Transverse colon (tissue), 4 donors: ENCODE measurements around the gene IGFL3.
"Not testable (repeated sequence)": the region's sequence is repeated elsewhere in the genome, so short reads cannot be mapped to it uniquely, and the experiment has no call there.

Experiments used
- CTCF ChIP-seq, 5 experiments: fragments of 200-600 bp in 3 of 5; fragments of 450-650 bp in 2 of 5; sonication (generic) in 3 of 5; IDR thresholded peaks; 1 replicate in 2 of 5; 2 replicates in 3 of 5; pipeline ENCODE4 v1.5.1; 2016 to 2017; ENCODE audit warnings: antibody characterized with exemption in 5 of 5, inconsistent platforms in 3 of 5, mild to moderate bottlenecking in 2 of 5, moderate library complexity in 1 of 5
- POLR2A ChIP-seq: fragments of 450-650 bp; IDR thresholded peaks from one replicate; pipeline ENCODE4 v1.6.1; 2016; ENCODE audit warnings: antibody characterized with exemption, mild to moderate bottlenecking, moderate library complexity
- POLR2AphosphoS5 ChIP-seq, 3 donors: sonication (generic); formaldehyde crosslinking; IDR thresholded peaks; one replicate each; pipeline ENCODE4 v1.6.1; 2016; ENCODE audit warnings: antibody characterized with exemption in 3 of 3

GRCh38 chr19:46078573-46079332, 45.7 kb downstream of the IGFL3 start:
- not testable (repeated sequence) for TF ChIP-seq POLR2AphosphoS5 (IDR thresholded peaks at IDR 0.05); POLR2A
- peak; percentile 41 to 64 (median 48) for TF ChIP-seq CTCF (IDR thresholded peaks at IDR 0.05)
